ENCODE data around the gene NOP14.
"Not testable (repeated sequence)": the region's sequence is repeated elsewhere in the genome, so short reads cannot be mapped to it uniquely, and the experiment has no call there.

Gene NOP14

DNA sequence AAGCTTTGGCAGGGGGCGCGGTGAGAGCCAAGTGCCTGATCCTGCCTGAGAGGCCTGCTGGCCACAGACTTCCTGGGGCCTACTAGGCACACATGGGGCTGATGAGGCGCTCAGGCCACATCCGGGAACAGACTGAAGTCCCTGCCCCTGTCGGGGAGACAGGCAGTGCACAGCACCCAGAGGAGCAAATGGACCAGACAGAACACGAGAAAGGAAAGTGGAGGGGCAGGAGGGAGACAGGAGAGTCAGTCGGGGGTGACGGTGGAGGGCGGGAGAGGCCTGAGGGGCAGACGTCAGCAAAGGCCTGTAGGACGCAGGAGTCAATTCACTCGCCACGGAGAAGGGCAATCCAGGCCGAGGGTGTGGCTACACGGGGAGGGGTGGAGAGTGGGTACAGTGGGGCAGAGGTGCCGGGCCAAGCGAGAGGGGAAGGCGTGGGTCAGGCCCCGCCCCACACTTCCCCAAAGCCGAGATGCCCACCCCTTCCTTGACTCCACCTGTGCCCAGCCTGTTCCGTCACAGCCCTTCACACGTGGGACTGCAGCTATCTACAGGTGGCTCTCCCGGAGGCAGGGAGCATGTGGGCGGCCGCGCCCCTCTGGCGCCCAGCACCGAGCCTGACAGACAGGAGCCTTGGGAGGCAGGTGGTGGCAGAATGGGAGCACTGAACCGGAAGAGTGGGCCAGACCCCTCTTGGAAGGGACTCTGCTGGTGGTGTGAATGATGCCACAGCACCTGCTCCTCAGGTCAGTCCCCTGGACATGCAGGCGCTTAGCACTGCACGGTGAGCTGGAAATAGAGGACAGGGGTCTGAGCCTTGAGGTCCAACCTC is 20.5 kb downstream of the NOP14 start:
- no peak for DNase-seq (ENCODE audit: low read depth in 2 of 2)

- DNase-seq (ENCODE audit: low read depth in 2 of 2), result no peak
Observed at GRCh38 chr4:2942037-2942531, 21.1 kb downstream of the NOP14 start.

DNA sequence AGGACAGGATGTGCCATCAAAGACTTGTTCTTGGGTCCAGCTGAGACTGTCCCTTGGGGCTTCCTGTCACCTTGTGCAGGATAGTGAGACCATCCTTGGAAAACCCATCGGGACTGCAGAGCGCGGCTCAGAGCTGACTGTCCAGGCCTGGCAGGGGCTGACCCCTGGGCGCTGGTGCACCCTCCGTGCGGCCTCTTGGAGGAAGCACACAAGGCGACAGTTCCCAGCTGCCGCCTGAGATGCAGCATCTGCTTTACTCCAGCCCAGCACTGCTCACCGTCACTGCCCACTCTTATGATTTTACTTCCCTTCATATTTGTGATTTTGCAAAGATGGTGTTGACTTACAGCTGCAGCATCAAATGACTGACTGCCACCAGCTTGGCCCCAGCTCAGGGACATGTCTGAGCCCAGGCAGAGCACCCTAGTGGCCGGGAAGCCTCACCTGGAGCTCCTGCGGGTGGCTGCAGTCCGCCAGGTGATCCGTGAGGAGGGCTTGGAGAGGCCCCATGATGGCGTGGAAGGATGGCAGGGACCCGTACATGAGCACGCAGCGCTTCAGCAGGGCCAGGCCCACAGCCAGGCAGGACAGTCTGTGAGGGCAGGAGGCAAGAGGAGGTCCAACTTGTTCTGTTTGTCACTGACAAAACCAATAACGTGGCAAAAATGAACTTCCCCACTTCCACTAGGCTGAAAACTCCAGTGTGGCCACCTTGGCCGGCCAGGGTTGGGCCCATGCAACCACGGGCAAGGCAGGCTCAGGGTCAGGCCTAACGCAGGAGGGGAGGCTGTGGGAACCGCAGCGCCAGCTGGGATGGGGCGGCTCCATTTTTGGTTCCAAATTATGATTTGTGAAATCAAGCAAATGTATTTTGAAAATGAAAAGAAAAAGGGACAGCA is 21.8 kb downstream of the NOP14 start:
- no peak for DNase-seq (ENCODE audit: low read depth in 2 of 2)

GRCh38 chr4:2940267-2941137 is 22.7 kb downstream of the NOP14 start:
- DNase-seq (ENCODE audit: low read depth in 2 of 2), result no peak

GRCh38 chr4:2939383-2940243 is 23.6 kb downstream of the NOP14 start:
- no peak for DNase-seq (ENCODE audit: low read depth in 2 of 2)

GRCh38 chr4:2938906-2939305 is 24.3 kb downstream of the NOP14 start:
- DNase-seq (ENCODE audit: low read depth in 2 of 2), result no peak

- not testable (repeated sequence) for DNase-seq (ENCODE audit: low read depth in 2 of 2)
Observed at GRCh38 chr4:2938411-2938810, 24.8 kb downstream of the NOP14 start.

DNA sequence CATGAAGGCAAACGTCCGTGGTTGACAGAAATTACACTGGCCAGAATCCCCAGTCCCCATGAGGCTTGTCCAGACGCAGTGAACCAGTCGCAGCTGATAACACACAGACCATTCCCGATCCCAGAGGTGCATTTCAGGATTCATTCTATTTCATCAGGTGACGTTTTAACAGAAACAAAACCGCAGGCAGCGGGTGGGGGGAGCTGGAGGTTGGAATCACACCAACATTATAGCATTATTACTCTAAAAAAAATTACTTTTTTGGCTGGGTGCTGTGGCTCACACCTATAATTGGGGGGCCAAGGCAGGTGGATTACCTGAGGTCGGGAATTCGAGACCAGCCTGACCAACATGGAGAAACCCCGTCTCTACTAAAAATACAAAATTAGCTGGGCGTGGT is 25.2 kb downstream of the NOP14 start:
- DNase-seq (ENCODE audit: low read depth in 2 of 2), result no peak

GRCh38 chr4:2937146-2937857 is 25.9 kb downstream of the NOP14 start:
- DNase-seq (ENCODE audit: low read depth in 2 of 2), result no peak

GRCh38 chr4:2936773-2937145 is 26.4 kb downstream of the NOP14 start:
- DNase-seq (ENCODE audit: low read depth in 2 of 2), result no peak

DNA sequence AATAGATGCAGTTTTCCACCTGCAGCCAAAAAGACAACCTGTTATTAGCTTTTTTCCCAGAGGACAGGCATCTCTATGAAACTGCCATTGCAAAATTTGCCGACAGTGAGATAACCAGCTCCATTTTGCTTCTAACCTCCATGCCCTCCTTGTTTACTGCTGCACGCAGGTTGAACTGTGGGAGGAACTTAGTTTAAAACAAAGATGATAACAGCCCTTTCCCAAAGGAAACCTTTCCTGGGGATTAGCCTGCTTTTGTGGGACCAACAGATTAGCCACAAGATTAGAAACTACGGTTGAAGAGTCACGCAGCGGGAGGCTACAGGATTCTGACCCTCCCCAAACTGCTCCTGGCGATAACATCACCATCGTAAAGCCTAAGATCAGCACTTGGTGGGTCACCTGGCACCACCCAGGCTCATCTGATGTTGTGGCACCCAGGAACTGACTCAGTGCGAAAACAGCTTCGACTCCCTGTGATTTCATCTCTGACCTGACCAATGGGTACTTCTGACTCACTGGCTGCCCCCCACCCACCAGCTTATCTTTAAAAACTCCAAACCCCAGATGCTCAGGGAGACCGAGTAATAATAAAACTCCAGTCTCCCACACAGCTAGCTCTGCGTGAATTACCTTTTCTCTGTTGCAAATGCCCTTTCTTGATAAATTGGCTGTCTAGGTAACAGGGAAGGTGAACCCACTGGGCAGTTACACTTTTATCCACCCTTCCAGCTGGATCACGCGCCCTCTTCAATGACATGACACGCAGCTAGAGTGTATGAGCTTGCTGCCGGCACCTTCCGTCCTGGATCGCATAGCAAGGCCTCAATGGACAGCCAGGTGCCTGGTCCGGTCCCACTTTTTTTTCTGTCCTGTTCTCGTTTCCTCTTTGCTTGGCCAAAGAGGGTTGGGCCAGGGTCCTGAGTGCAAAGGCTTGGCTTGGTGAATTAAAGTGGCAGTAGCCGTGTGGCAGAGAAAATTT is 27.2 kb downstream of the NOP14 start:
- no peak for DNase-seq (ENCODE audit: low read depth in 2 of 2)

- peak; percentile 93 to 94 for DNase-seq (ENCODE audit: low read depth in 2 of 2)
Observed at GRCh38 chr4:2934813-2935761, 28.1 kb downstream of the NOP14 start.

GRCh38 chr4:2934077-2934812 is 29.0 kb downstream of the NOP14 start:
- DNase-seq (ENCODE audit: low read depth in 2 of 2), result no peak

GRCh38 chr4:2933566-2934076 is 29.6 kb downstream of the NOP14 start:
- DNase-seq (ENCODE audit: low read depth in 2 of 2), result no peak

DNA sequence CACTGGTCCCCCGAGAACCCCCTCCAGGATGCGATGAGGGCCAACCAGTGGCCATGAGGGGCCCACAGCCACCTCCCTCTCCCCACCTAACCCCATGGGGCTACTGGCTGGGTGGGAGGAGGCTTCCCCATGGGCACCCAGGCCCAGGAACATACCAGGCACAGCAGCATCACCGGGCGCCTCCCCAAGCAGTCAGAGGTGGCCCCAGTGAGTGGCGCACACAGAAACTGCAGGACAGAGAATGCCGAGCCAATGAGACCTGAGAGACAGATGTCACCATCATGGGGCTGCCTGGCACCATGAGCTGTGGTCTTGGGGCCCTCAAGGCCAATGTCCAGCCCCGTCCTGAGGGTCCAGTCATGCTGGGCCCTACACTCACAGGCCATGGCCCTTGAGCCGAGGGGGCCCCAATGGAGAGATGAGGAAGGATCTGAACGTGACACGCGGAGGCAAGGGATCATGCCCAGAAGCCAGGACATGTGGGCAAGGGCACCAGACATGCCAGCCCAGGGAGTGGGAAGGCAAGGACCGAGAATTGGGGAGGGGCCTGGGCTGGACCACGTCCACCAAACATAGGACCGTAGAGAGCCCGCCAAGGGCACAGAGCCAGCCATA is 30.1 kb downstream of the NOP14 start:
- no peak for DNase-seq (ENCODE audit: low read depth in 2 of 2)

- no peak for DNase-seq (ENCODE audit: low read depth in 2 of 2)
Observed at GRCh38 chr4:2932321-2932950, 30.8 kb downstream of the NOP14 start.
